ENCODE measurements around the gene KIF5A. TPM values are rescaled to one million over a fixed set of nuclear protein-coding genes. Genes with fewer than 3 reads are reported as not detected.

Gene KIF5A
- total and polyA plus RNA-seq, 2 of the 13 experiments (the other 11 are each of a cell fraction or from before 2014, with no cell fraction given): 1.6 to 11.9 TPM

GRCh38 chr12:57522887-57523705, 26.7 kb upstream of the KIF5A start (continued):
- TF ChIP-seq RERE (CRISPR knock-in tag; IDR thresholded peaks at IDR 0.05; ENCODE audit: low read depth): no peak
- 0 out of 2 replicates have a peak, but pooled peaks have one; percentile 41 for TF ChIP-seq ZSCAN21 (CRISPR knock-in tag; IDR thresholded peaks at IDR 0.05; ENCODE audit: borderline replicate concordance)
- no peak for TF ChIP-seq NKX3-1 (CRISPR knock-in tag; IDR thresholded peaks at IDR 0.05)
- TF ChIP-seq ZNF883 (CRISPR knock-in tag; IDR thresholded peaks at IDR 0.05; ENCODE audit: not compliant biosample characterization): no peak
- 0 out of 2 replicates have a peak, but pooled peaks have one; percentile 32 for TF ChIP-seq FOXO4 (CRISPR knock-in tag; conservative IDR thresholded peaks at IDR 0.05)
- no peak for TF ChIP-seq ERF (CRISPR knock-in tag; IDR thresholded peaks at IDR 0.05)
- TF ChIP-seq ELF4 (CRISPR knock-in tag; IDR thresholded peaks at IDR 0.05; ENCODE audit: borderline replicate concordance): no peak
- TF ChIP-seq MZF1 (CRISPR knock-in tag; IDR thresholded peaks at IDR 0.05; ENCODE audit: borderline replicate concordance): no peak
- peak; percentile 1 for TF ChIP-seq HNRNPLL (IDR thresholded peaks at IDR 0.05; ENCODE audit: low read depth, low read length, poor library complexity, severe bottlenecking)
- TF ChIP-seq NFE2 (CRISPR knock-in tag; IDR thresholded peaks at IDR 0.05): no peak
- TF ChIP-seq ZNF564 (CRISPR knock-in tag; IDR thresholded peaks at IDR 0.05): no peak
- TF ChIP-seq HES4 (CRISPR knock-in tag; IDR thresholded peaks at IDR 0.05; ENCODE audit: borderline replicate concordance): no peak
- TF ChIP-seq ZNF775 (CRISPR knock-in tag; IDR thresholded peaks at IDR 0.05; ENCODE audit: borderline replicate concordance): no peak
- no peak for TF ChIP-seq ZNF546 (CRISPR knock-in tag; conservative IDR thresholded peaks at IDR 0.05)
- peak; percentile 99 for TF ChIP-seq HNRNPK (IDR thresholded peaks at IDR 0.05; ENCODE audit: low read depth, low read length, poor library complexity, severe bottlenecking)
- no peak for TF ChIP-seq SKI (IDR thresholded peaks at IDR 0.05; ENCODE audit: partially characterized antibody)
- TF ChIP-seq FOSL1 (CRISPR knock-in tag; IDR thresholded peaks at IDR 0.05; ENCODE audit: borderline replicate concordance): no peak
- peak; percentile 18; the same call in 1 of the 2 replicates for TF ChIP-seq HDAC1 (CRISPR knock-in tag; IDR thresholded peaks at IDR 0.05)
- TF ChIP-seq HOXD1 (CRISPR knock-in tag; IDR thresholded peaks at IDR 0.05): no peak
- no peak for TF ChIP-seq ZNF543 (CRISPR knock-in tag; IDR thresholded peaks at IDR 0.05)
- TF ChIP-seq ZSCAN29 (CRISPR knock-in tag; conservative IDR thresholded peaks at IDR 0.05): no peak
- no peak for TF ChIP-seq ZNF768 (CRISPR knock-in tag; IDR thresholded peaks at IDR 0.05)
- TF ChIP-seq ZNF354B (CRISPR knock-in tag; IDR thresholded peaks at IDR 0.05): no peak
- no peak for TF ChIP-seq FOXM1 (CRISPR knock-in tag; IDR thresholded peaks at IDR 0.05)
